A549 (cell line): ENCODE results near the gene TMEM129.

ENCODE experiments used
- BHLHE40 ChIP-seq: IDR thresholded peaks from 2 replicates; pipeline ENCODE4 v1.6.1; 2012; ENCODE audit warnings: low read depth, low read length, inconsistent platforms
- EHMT2 ChIP-seq: fragments of 200-600 bp; sonication (generic); IDR thresholded peaks from 2 replicates; pipeline ENCODE4 v1.6.1; 2016; ENCODE audit warnings: antibody characterized with exemption, low read depth, mild to moderate bottlenecking, moderate library complexity
- POLR2A ChIP-seq: IDR thresholded peaks from 2 replicates; pipeline ENCODE4 v1.6.1; 2012; ENCODE audit warnings: mild to moderate bottlenecking, low read length
- RAD21 ChIP-seq, 2 experiments: fragments of >200 bp in 1 of 2; sonication (Bioruptor Twin) in 1 of 2; formaldehyde crosslinking in 1 of 2; IDR thresholded peaks in 1 of 2; conservative IDR thresholded peaks in 1 of 2; 2 replicates in 1 of 2; 3 replicates in 1 of 2; pipeline ENCODE4 v1.6.1; 2012 to 2018; ENCODE audit warnings: inconsistent platforms in 1 of 2
- TF ChIP-seq, protein P1 (sequence below): fragments of >200 bp; sonication (Bioruptor Twin); formaldehyde crosslinking; IDR thresholded peaks from 3 replicates; pipeline ENCODE4 v1.5.1; 2016
- TF ChIP-seq, protein P2 (sequence below): IDR thresholded peaks from 2 replicates; pipeline ENCODE4 v1.6.1; 2012

DNA sequence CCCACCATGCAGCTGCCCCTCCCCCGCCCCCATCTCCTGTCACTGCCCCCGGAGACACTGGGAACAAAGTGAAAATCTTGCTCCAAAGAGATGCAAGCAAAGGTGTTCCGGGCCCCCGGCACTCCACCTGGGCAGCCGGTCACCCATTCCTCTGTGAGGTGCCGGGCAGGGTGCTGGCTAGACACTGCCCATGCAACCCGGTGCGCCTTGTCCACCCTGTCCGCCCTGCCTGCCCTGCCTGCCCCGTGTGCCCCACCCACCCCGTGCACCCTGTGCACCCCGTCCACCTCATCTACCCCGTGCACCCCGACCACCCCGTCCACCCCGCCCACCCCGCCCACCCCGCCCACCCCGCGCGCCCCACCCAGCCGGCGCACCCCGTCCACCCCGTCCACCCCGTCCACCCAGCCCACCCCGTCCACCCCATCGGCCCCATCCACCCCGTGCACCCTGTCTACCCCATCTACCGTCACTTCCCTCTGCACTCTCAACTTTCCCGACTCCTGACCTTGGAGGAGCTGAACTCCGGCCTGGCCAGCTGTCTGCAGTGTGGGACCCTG is 40.1 kb upstream of the TMEM129 start:
- TF ChIP-seq RAD21 (conservative IDR thresholded peaks at IDR 0.05 in 1 of 2, IDR thresholded peaks at IDR 0.05 in 1 of 2) (no peak), EHMT2 (no peak), POLR2A (no peak), BHLHE40 (no peak)
- TF ChIP-seq, protein P1, sequence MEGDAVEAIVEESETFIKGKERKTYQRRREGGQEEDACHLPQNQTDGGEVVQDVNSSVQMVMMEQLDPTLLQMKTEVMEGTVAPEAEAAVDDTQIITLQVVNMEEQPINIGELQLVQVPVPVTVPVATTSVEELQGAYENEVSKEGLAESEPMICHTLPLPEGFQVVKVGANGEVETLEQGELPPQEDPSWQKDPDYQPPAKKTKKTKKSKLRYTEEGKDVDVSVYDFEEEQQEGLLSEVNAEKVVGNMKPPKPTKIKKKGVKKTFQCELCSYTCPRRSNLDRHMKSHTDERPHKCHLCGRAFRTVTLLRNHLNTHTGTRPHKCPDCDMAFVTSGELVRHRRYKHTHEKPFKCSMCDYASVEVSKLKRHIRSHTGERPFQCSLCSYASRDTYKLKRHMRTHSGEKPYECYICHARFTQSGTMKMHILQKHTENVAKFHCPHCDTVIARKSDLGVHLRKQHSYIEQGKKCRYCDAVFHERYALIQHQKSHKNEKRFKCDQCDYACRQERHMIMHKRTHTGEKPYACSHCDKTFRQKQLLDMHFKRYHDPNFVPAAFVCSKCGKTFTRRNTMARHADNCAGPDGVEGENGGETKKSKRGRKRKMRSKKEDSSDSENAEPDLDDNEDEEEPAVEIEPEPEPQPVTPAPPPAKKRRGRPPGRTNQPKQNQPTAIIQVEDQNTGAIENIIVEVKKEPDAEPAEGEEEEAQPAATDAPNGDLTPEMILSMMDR, result no peak
- TF ChIP-seq, protein P2, sequence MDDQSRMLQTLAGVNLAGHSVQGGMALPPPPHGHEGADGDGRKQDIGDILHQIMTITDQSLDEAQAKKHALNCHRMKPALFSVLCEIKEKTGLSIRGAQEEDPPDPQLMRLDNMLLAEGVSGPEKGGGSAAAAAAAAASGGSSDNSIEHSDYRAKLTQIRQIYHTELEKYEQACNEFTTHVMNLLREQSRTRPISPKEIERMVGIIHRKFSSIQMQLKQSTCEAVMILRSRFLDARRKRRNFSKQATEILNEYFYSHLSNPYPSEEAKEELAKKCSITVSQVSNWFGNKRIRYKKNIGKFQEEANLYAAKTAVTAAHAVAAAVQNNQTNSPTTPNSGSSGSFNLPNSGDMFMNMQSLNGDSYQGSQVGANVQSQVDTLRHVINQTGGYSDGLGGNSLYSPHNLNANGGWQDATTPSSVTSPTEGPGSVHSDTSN, result no peak
